Measurements from ENCODE around the gene NMNAT2. TPM values are rescaled to one million over a fixed set of nuclear protein-coding genes. Genes with fewer than 3 reads are reported as not detected.

NMNAT2 gene
- total and polyA plus RNA-seq, 2 experiments from 2014 or later, result 3.6 to 10.0 TPM

- Histone ChIP-seq H3K4me1 (ENCODE audit: insufficient read depth) (peaks cover 24% of the 10 kb centered on the region; the same call in 1 of the 2 replicates), H3K79me2 (replicated peaks; ENCODE audit: insufficient read depth) (no peaks in the 10 kb centered on the region), H4K20me1 (replicated peaks; ENCODE audit: insufficient read depth) (no peaks in the 10 kb centered on the region), H3F3A (replicated peaks; ENCODE audit: low read depth) (no peaks in the 10 kb centered on the region), H3K27ac (ENCODE audit: low read depth) (peak overlapping the region; percentile 89), H2AFZ (no peak overlapping the region), H3K4me2 (peak overlapping the region; percentile 6), H3K9me2 (ENCODE audit: insufficient read depth) (0 out of 2 replicates have a peak, but pooled peaks cover 4% of the 10 kb centered on the region), H3K36me3 (ENCODE audit: insufficient read depth) (no peaks in the 10 kb centered on the region), H3K4me3 (0 out of 2 replicates have a peak overlapping the region, but pooled peaks have one; percentile 4), H3K27me3 (ENCODE audit: insufficient read depth) (no peaks in the 10 kb centered on the region)
- TF ChIP-seq ETS1 (IDR thresholded peaks at IDR 0.05) (no peak), CREB1 (CRISPR knock-in tag; IDR thresholded peaks at IDR 0.05; ENCODE audit: low read depth) (no peak), ZNF114 (CRISPR knock-in tag; IDR thresholded peaks at IDR 0.05) (no peak), ZNF462 (CRISPR knock-in tag; IDR thresholded peaks at IDR 0.05) (no peak), POLR2AphosphoS5 (IDR thresholded peaks at IDR 0.05; ENCODE audit: low read depth) (no peak)
- Mint-ChIP-seq H3K4me1 (peaks cover 30% of the 10 kb centered on the region), H3K27me3 (ENCODE audit: insufficient read depth, low read depth, poor library complexity) (peaks cover 13% of the 10 kb centered on the region), H3K9me3 (peaks cover 3% of the 10 kb centered on the region; the same call in 2 of the 3 replicates), H3K27ac (peak overlapping the region; percentile 87), H3K4me3 (peak overlapping the region; percentile 36), H3K36me3 (ENCODE audit: low read depth) (peaks cover 4% of the 10 kb centered on the region; the same call in 1 of the 3 replicates)
- ATAC-seq (peak; percentile 64), DNase-seq (ENCODE audit: low spot score) (peak; percentile 93)
Measured at GRCh38 chr1:183461350-183461749, 43.2 kb upstream of the NMNAT2 start.
